Endodermal cell (in vitro differentiated cells): ENCODE data around the gene MAP3K3. TPM values are rescaled to one million over a fixed set of nuclear protein-coding genes. Genes with fewer than 3 reads are reported as not detected.

Experiments
- DNase-seq: peaks from one replicate; pipeline ENCODE4 v3.0.0-alpha.2; 2017
- H3K27ac ChIP-seq: 2 replicates; pipeline ENCODE4 v1.5.1; 2013; ENCODE audit warnings: mild to moderate bottlenecking, low read depth, low read length, moderate library complexity
- H3K27me3 ChIP-seq: 2 replicates; pipeline ENCODE4 v1.6.1; 2013; ENCODE audit warnings: mild to moderate bottlenecking, low read length, moderate library complexity; ENCODE audit not compliant: insufficient read depth, control insufficient read depth, poor library complexity, severe bottlenecking
- H3K36me3 ChIP-seq: 2 replicates; pipeline ENCODE4 v1.7.0; 2013; ENCODE audit warnings: mild to moderate bottlenecking, low read length, moderate library complexity; ENCODE audit not compliant: control insufficient read depth, insufficient read depth
- H3K4me1 ChIP-seq: one replicate; pipeline ENCODE4 v1.7.0; 2013; ENCODE audit warnings: low read length; ENCODE audit not compliant: control insufficient read depth, insufficient read depth
- H3K4me3 ChIP-seq: 2 replicates; pipeline ENCODE4 v1.5.1; 2013; ENCODE audit warnings: mild to moderate bottlenecking, low read length, moderate library complexity
- H3K9ac ChIP-seq: 2 replicates; pipeline ENCODE4 v1.6.1; 2013; ENCODE audit warnings: mild to moderate bottlenecking, low read length, moderate library complexity; ENCODE audit not compliant: poor library complexity, severe bottlenecking; ENCODE audit errors: extremely low read depth
- H3K9me3 ChIP-seq: 2 replicates; pipeline ENCODE4 v1.6.1; 2013; ENCODE audit warnings: mild to moderate bottlenecking, low read length, moderate library complexity; ENCODE audit not compliant: control insufficient read depth
- H3K27ac Mint-ChIP-seq: 2 replicates; pipeline ENCODE4 v1.8.0; 2020; ENCODE audit warnings: mixed read lengths
- H3K27me3 Mint-ChIP-seq: 2 replicates; pipeline ENCODE4 v1.8.0; 2021; ENCODE audit warnings: mild to moderate bottlenecking, mixed read lengths; ENCODE audit not compliant: insufficient read depth
- H3K36me3 Mint-ChIP-seq: 2 replicates; pipeline ENCODE4 v1.8.0; 2020; ENCODE audit warnings: low read depth, mixed read lengths
- H3K4me1 Mint-ChIP-seq: 2 replicates; pipeline ENCODE4 v1.8.0; 2020; ENCODE audit warnings: mixed read lengths
- H3K4me3 Mint-ChIP-seq: 2 replicates; pipeline ENCODE4 v1.8.0; 2020; ENCODE audit warnings: mild to moderate bottlenecking, moderate library complexity, mixed read lengths
- H3K9me3 Mint-ChIP-seq: 2 replicates; pipeline ENCODE4 v1.8.0; 2020; ENCODE audit warnings: mild to moderate bottlenecking, mixed read lengths
- WGBS, 2 experiments: methylation state at CpG; one replicate each; pipeline versions ENCODE4 v1.1.5 to v1.1.7; 2013; ENCODE audit warnings: missing lambda C conversion rate in 2 of 2, mixed read lengths in 1 of 2; ENCODE audit not compliant: insufficient coverage in 1 of 2, insufficient read length in 1 of 2; 5-methylcytosine and 5-hydroxymethylcytosine counted together
- total RNA-seq, 2 donors: library from RNA; stranded (reverse); fragmentation: NEBNext Ultra II Directional in 1 of 2; extraction: Animal tissue kit (Norgen Biotek cat#: 25700) in 1 of 2; gene quantifications; 2 replicates in 1 of 2; 3 replicates in 1 of 2; pipeline ENCODE4 v1.2.1, GENCODE V29; 2021
- TF ChIP-seq, protein P1 (sequence below): fragments of 200-600 bp; sonication (generic); conservative IDR thresholded peaks from 2 replicates; pipeline ENCODE4 v1.5.0; 2021; ENCODE audit warnings: antibody characterized with exemption, mild to moderate bottlenecking

MAP3K3 gene
- total RNA-seq, 2 donors from 2014 or later, result 19.9 to 23.3 TPM

DNA sequence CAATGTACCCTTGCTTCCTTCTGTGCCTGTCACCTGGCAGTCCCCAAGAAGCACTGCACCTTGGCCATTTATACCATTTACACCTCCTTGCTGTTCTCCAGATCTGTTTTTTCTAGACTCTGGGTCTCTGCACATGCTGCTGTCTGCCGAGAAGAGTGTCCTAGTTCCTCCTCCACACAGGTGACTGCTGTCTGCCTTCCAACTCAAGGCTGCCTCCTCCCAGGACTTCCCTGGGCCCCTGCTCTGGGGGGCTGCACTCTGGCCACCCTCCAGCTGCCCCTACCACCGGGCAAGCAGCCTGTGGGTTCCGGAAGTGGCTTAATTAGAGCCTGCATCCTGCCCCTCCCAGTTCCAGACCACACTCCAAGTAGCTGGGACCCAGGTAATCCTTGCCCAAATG, 83.4 kb downstream of the MAP3K3 start:
- no peaks in the 10 kb centered on the region for H3K9me3 ChIP-seq
- no peaks in the 10 kb centered on the region for H3K4me1 ChIP-seq
- no peak overlapping the region for H3K9ac ChIP-seq
- no peak overlapping the region for H3K4me3 ChIP-seq
- no peak overlapping the region for H3K27ac Mint-ChIP-seq
- no peaks in the 10 kb centered on the region for H3K9me3 Mint-ChIP-seq
- H3K4me3 Mint-ChIP-seq, result no peak overlapping the region
- TF ChIP-seq, protein P1, sequence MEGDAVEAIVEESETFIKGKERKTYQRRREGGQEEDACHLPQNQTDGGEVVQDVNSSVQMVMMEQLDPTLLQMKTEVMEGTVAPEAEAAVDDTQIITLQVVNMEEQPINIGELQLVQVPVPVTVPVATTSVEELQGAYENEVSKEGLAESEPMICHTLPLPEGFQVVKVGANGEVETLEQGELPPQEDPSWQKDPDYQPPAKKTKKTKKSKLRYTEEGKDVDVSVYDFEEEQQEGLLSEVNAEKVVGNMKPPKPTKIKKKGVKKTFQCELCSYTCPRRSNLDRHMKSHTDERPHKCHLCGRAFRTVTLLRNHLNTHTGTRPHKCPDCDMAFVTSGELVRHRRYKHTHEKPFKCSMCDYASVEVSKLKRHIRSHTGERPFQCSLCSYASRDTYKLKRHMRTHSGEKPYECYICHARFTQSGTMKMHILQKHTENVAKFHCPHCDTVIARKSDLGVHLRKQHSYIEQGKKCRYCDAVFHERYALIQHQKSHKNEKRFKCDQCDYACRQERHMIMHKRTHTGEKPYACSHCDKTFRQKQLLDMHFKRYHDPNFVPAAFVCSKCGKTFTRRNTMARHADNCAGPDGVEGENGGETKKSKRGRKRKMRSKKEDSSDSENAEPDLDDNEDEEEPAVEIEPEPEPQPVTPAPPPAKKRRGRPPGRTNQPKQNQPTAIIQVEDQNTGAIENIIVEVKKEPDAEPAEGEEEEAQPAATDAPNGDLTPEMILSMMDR, result no peak
- no peaks in the 10 kb centered on the region for H3K27me3 ChIP-seq
- 78 to 93% methylated on average over 1 to 3 of the region's 3 CpGs for WGBS, 2 experiments
- peaks cover 38% of the 10 kb centered on the region for H3K36me3 ChIP-seq
- H3K36me3 Mint-ChIP-seq, result peaks cover 42% of the 10 kb centered on the region
- H3K27ac ChIP-seq, result no peak overlapping the region
- H3K4me1 Mint-ChIP-seq, result peaks cover 21% of the 10 kb centered on the region
- no peaks in the 10 kb centered on the region for H3K27me3 Mint-ChIP-seq
- no peak for DNase-seq

DNA sequence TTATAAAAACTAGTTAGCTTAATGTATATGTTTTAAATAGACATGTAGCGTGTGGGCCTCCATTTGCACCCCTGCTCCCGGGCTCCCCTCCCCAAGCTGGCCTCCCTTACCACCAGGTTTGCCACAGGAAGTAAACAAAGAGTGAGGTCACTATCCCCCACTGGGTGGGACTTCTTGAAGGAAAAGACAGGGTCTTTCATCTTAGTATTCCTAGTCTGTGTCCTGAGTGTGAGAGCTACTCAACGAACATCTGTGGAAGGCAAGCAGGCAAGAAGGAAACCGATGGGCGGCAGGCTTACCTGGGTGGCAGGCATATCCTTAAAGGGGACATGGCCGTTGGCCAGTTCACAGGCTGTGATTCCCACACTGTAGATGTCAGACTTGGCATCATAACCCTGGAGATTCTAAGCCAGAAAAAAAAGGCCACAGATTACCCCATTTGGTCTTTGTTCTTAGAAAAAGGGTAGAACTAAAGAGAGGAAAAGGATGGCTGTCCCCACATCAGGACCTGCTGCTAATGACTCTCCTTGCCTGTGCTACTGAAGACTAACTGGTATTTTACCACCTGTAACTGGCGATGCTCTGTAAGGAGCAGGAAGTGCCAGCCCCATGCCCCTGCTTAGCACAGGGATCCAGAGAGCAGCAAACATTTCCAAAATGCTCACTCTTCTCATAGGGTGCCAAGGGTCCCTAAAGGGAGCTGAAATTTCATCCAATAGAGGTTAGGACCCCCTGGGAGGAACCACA, 84.3 kb downstream of the MAP3K3 start:
- Mint-ChIP-seq H3K4me1 (peaks cover 17% of the 10 kb centered on the region), H3K27me3 (no peaks in the 10 kb centered on the region), H3K36me3 (peaks cover 42% of the 10 kb centered on the region), H3K9me3 (no peaks in the 10 kb centered on the region), H3K4me3 (no peak overlapping the region), H3K27ac (no peak overlapping the region)
- peaks cover 41% of the 10 kb centered on the region for H3K36me3 ChIP-seq
- no peaks in the 10 kb centered on the region for H3K9me3 ChIP-seq
- DNase-seq, result peak; percentile 54
- TF ChIP-seq, protein P1, result no peak
- no peaks in the 10 kb centered on the region for H3K27me3 ChIP-seq
- no peaks in the 10 kb centered on the region for H3K4me1 ChIP-seq
- 90 to 91% methylated on average over 5 to 7 of the region's 7 CpGs for WGBS, 2 experiments
- H3K27ac ChIP-seq, result no peak overlapping the region
- no peak overlapping the region for H3K9ac ChIP-seq
- no peak overlapping the region for H3K4me3 ChIP-seq

DNA sequence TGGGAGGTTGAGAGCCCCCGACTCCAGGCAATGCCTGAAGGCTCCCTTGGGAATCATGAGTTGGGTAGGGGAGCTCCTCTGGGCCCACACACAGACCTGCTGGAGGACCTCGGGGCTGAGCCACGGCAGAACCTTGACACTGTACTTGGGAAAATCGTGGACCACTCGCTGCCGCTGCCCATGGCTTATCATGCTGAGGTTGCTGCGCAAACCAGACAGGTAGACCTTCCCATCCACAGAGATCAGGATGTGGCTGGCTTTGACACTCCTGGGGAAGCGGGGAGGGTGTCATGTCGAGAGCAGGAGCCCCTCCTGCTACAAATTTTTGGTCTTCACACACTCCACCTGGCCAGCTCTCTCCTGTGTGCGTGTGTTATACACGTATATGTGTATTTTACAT, 84.9 kb downstream of the MAP3K3 start:
- no peak overlapping the region for H3K9ac ChIP-seq
- WGBS, 2 experiments, result 93 to 96% methylated on average over 9 to 10 of the region's 11 CpGs

More for the DNA sequence above, 84.9 kb downstream of the MAP3K3 start:
- H3K36me3 Mint-ChIP-seq, result peaks cover 48% of the 10 kb centered on the region
- no peaks in the 10 kb centered on the region for H3K27me3 Mint-ChIP-seq
- no peak overlapping the region for H3K4me3 Mint-ChIP-seq
- H3K4me1 Mint-ChIP-seq, result peaks cover 17% of the 10 kb centered on the region
- no peak overlapping the region for H3K27ac Mint-ChIP-seq
- Histone ChIP-seq H3K27me3 (no peaks in the 10 kb centered on the region), H3K27ac (no peak overlapping the region), H3K36me3 (peaks cover 41% of the 10 kb centered on the region), H3K4me3 (no peak overlapping the region), H3K9me3 (no peaks in the 10 kb centered on the region), H3K4me1 (no peaks in the 10 kb centered on the region)
- H3K9me3 Mint-ChIP-seq, result no peaks in the 10 kb centered on the region
- DNase-seq, result peak; percentile 43
- TF ChIP-seq, protein P1, result no peak
